Karpas-422 (cell line): Measurements from ENCODE around the gene DUS1L. TPM values are rescaled to one million over a fixed set of nuclear protein-coding genes. Genes with fewer than 3 reads are reported as not detected.
A peak's percentile ranks its signal among the peaks of the same experiment; 100 is the strongest.

Experiments used
- DNase-seq: peaks from one replicate; pipeline ENCODE4 v3.0.0-alpha.2; 2015
- H2AFZ ChIP-seq: fragments of 200-600 bp; sonication (generic); 2 replicates; pipeline ENCODE4 v1.6.1; 2014; ENCODE audit warnings: antibody characterized with exemption, low read length, mixed read lengths
- H3K27ac ChIP-seq: fragments of 200-600 bp; sonication (generic); 2 replicates; pipeline ENCODE4 v1.5.1; 2014; ENCODE audit warnings: mild to moderate bottlenecking, low read length, moderate library complexity
- H3K27me3 ChIP-seq: fragments of 200-600 bp; sonication (generic); 2 replicates; pipeline ENCODE4 v1.6.1; 2014; ENCODE audit warnings: low read length, mixed read lengths
- H3K36me3 ChIP-seq: fragments of 200-600 bp; sonication (generic); 2 replicates; pipeline ENCODE4 v1.6.1; 2014; ENCODE audit warnings: low read length, mixed read lengths; ENCODE audit not compliant: insufficient read depth
- H3K4me1 ChIP-seq: fragments of 200-600 bp; sonication (generic); 2 replicates; pipeline ENCODE4 v1.6.1; 2014; ENCODE audit warnings: mild to moderate bottlenecking, low read length, mixed read lengths
- H3K4me2 ChIP-seq: fragments of 200-600 bp; sonication (generic); 2 replicates; pipeline ENCODE4 v1.6.1; 2014; ENCODE audit warnings: low read length, low read depth, mild to moderate bottlenecking; ENCODE audit not compliant: poor library complexity, severe bottlenecking
- H3K4me3 ChIP-seq: fragments of 200-600 bp; sonication (generic); 2 replicates; pipeline ENCODE4 v1.5.1; 2014; ENCODE audit warnings: mild to moderate bottlenecking, antibody characterized with exemption, low read length, mixed read lengths
- H3K79me2 ChIP-seq: fragments of 200-600 bp; sonication (generic); 2 replicates; pipeline ENCODE4 v1.6.1; 2014; ENCODE audit warnings: mild to moderate bottlenecking, low read length, mixed read lengths
- H3K9ac ChIP-seq: fragments of 200-600 bp; sonication (generic); 2 replicates; pipeline ENCODE4 v1.6.0; 2014; ENCODE audit warnings: low read length
- H3K9me2 ChIP-seq: fragments of 200-600 bp; sonication (generic), shearing (Covaris generic); replicated peaks from 2 replicates; pipeline ENCODE4 v1.6.0; 2014; ENCODE audit warnings: mild to moderate bottlenecking, low read length, moderate library complexity; ENCODE audit not compliant: insufficient read depth
- H3K9me3 ChIP-seq: fragments of 300-700, 200-600 bp; sonication (generic); 2 replicates; pipeline ENCODE4 v1.6.1; 2014; ENCODE audit warnings: low read length, mixed read lengths
- H4K20me1 ChIP-seq: fragments of 200-600 bp; sonication (generic); 2 replicates; pipeline ENCODE4 v1.6.1; 2014; ENCODE audit warnings: mild to moderate bottlenecking, antibody characterized with exemption, low read length, low read depth; ENCODE audit not compliant: insufficient read depth
- total RNA-seq: library from RNA; depleted of rRNA; stranded (reverse); fragments of >200 nt; shearing (Covaris generic); gene quantifications from 2 replicates; pipeline ENCODE4 v1.2.3, GENCODE V29; 2014; ENCODE audit warnings: low replicate concordance

Gene DUS1L
- total RNA-seq, 1 experiment from 2014 or later = 89.6 TPM

GRCh38 chr17:82063424-82064415, 1.9 kb downstream of the DUS1L start:
- peak overlapping the region; percentile 90 for H3K4me3 ChIP-seq
- DNase-seq = no peak
- peaks cover 12% of the 10 kb centered on the region; the same call in 1 of the 2 replicates for H4K20me1 ChIP-seq
- H3K27me3 ChIP-seq = no peaks in the 10 kb centered on the region
- no peaks in the 10 kb centered on the region for H3K9me2 ChIP-seq
- H3K4me1 ChIP-seq = peaks cover 28% of the 10 kb centered on the region
- no peaks in the 10 kb centered on the region for H3K36me3 ChIP-seq
- H3K27ac ChIP-seq = no peak overlapping the region
- peaks cover 29% of the 10 kb centered on the region for H3K79me2 ChIP-seq
- H3K4me2 ChIP-seq = peak overlapping the region; percentile 94
- no peak overlapping the region for H2AFZ ChIP-seq
- H3K9ac ChIP-seq = peak overlapping the region; percentile 99
- H3K9me3 ChIP-seq = no peaks in the 10 kb centered on the region

DNA sequence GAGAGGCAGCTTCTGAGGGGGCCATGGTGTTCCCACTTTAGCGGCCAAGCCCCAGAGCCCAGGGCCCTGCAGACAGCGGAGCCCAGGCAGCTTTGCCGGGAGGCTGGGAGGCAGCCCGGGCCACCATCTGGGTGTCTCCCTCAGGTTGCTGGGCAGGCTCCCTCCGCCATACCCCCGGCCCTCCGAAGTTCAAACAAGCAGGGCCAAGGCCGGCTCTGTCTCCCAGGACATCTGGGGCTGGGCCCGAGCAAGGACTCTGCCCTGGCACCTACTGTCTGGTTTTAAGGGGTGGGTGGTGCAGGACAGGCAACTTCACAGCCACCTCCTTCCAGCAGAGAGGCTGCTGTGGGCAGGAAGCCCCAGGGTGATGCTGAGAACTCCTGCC, 2.6 kb downstream of the DUS1L start:
- Histone ChIP-seq H3K4me1 (peaks cover 30% of the 10 kb centered on the region), H2AFZ (no peak overlapping the region), H3K4me3 (no peak overlapping the region), H3K4me2 (no peak overlapping the region), H3K79me2 (peaks cover 29% of the 10 kb centered on the region), H3K27me3 (no peaks in the 10 kb centered on the region), H4K20me1 (peaks cover 12% of the 10 kb centered on the region; the same call in 1 of the 2 replicates), H3K36me3 (no peaks in the 10 kb centered on the region), H3K9me2 (no peaks in the 10 kb centered on the region), H3K9me3 (no peaks in the 10 kb centered on the region), H3K27ac (no peak overlapping the region), H3K9ac (no peak overlapping the region)
- no peak for DNase-seq

DNA sequence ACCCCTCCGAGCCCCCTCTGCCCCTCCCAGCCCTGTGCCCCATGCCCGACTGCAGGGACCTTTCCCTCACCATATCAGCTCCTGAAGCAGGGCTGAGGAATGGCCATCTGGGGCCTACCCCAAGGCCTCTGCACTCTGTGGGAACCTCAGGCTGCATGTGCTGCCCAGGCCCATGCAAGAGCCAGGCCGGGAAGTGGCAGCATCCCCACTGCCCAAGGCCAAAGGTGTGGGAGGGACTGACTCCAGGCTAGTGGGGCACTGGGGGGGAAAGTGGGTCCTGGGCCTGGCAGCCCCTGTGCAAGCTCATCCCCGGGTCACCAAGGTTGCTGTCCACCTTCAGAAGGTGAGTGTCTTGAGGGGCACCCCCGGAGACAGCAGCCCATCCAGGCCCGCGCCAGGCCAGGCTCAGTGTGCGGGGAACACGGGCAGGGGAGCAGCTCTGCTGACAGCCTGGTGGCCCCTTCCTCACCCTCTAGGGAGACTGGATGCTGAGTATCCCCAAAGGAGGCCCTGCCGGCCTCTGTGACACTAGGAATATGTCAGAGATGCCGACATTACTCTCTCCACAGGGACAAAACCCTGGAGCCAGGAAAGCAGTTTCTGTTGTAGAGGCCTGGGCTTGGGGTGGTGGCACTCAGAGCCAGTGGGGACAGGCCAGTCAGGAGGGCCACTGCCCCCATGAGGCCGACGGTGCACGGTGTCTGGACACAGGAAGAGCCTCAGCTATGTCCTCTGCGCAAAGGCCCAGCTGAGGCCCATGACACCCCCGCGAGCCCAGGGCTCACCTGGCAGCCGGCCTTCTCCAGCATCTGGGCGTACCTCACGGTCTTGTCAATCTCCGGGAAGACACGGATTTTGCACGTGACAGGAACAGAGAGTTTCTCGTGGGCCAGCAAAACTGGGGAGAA, 3.3 kb downstream of the DUS1L start:
- Histone ChIP-seq H3K27ac (no peak overlapping the region), H4K20me1 (peaks cover 12% of the 10 kb centered on the region; the same call in 1 of the 2 replicates), H3K4me2 (no peak overlapping the region), H3K27me3 (no peaks in the 10 kb centered on the region), H3K4me3 (no peak overlapping the region), H3K9me2 (no peaks in the 10 kb centered on the region), H3K36me3 (no peaks in the 10 kb centered on the region), H3K4me1 (peaks cover 30% of the 10 kb centered on the region), H3K9ac (no peak overlapping the region), H3K79me2 (peaks cover 29% of the 10 kb centered on the region), H3K9me3 (no peaks in the 10 kb centered on the region), H2AFZ (no peak overlapping the region)
- DNase-seq = no peak

DNA sequence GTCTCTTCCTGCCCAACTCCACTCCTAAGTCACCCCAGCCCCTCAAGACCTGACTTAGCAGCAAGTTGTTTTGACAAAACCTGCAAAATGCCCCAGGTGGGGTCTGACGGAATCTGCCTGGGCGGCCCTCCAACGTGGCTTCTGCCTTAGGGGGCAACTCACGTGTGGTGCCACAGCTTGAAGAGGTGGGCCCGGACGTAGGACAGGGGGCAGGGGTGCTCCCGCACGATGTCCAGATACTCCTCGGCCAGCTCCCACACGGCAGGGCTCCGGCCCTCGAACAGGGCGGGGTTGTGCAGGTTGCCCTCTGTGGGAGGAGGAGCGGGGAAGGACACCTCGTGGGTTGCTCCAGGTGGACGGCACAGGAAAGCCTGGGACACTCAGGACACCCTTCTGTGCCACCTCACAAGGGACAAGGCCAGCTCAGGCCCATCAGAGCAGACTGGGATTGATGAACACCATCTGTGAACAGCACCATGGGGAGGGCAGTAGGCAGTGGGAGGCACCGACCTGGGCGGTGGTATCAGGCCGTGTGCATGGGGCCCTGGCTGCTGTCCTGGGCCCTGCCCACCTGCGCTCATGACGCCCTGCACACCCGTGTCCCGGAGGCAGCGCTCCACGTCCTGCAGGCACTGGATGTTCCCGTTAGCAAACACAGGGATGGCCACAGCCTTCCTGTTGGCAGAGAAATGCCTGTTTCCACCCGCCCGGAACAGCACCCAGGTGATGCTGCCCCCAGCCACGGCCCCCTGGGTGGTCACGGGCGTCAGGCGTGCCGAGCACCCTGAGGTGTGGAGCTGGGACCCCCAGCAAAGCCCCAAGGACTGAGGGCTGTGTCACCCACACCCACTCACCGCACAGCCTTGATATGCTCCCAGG, 4.3 kb downstream of the DUS1L start:
- Histone ChIP-seq H3K79me2 (peaks cover 28% of the 10 kb centered on the region), H3K36me3 (no peaks in the 10 kb centered on the region), H4K20me1 (peaks cover 12% of the 10 kb centered on the region; the same call in 1 of the 2 replicates), H2AFZ (no peak overlapping the region), H3K27me3 (no peaks in the 10 kb centered on the region), H3K4me1 (peaks cover 26% of the 10 kb centered on the region), H3K9ac (no peak overlapping the region), H3K9me2 (no peaks in the 10 kb centered on the region), H3K9me3 (no peaks in the 10 kb centered on the region), H3K4me2 (no peak overlapping the region), H3K27ac (no peak overlapping the region), H3K4me3 (no peak overlapping the region)
- DNase-seq = no peak

DNA sequence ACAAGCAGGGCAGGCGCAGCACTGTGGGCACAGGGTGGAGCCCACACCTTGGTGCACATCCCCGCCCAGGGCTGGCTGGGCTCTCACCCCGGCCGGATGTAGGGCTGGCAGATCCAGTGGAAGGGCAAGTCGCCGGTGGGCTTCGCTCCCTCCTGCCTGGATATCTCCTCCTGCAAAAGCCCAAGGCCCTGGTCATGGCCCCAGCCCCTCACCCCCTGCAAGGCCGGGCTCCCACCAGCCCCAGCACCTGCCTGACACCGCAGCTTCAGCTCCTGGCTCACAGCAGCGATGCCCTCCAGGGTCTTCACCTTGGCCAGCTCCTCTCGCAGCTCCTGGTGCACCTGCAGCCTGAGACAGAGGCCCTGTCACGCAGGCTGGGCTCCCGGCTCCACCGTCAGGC, 5.0 kb downstream of the DUS1L start:
- DNase-seq = no peak
- Histone ChIP-seq H3K4me3 (no peak overlapping the region), H3K36me3 (no peaks in the 10 kb centered on the region), H3K27ac (no peak overlapping the region), H3K4me2 (no peak overlapping the region), H3K9me2 (no peaks in the 10 kb centered on the region), H3K27me3 (no peaks in the 10 kb centered on the region), H4K20me1 (peaks cover 16% of the 10 kb centered on the region; the same call in 1 of the 2 replicates), H3K9me3 (no peaks in the 10 kb centered on the region), H3K9ac (no peak overlapping the region), H3K4me1 (peaks cover 23% of the 10 kb centered on the region), H3K79me2 (peaks cover 23% of the 10 kb centered on the region), H2AFZ (no peak overlapping the region)

GRCh38 chr17:82060001-82060380, 5.6 kb downstream of the DUS1L start:
- Histone ChIP-seq H3K9me2 (no peaks in the 10 kb centered on the region), H2AFZ (no peak overlapping the region), H3K9ac (no peak overlapping the region), H3K79me2 (peaks cover 18% of the 10 kb centered on the region), H3K4me1 (peaks cover 23% of the 10 kb centered on the region), H3K27ac (no peak overlapping the region), H3K27me3 (no peaks in the 10 kb centered on the region), H3K4me3 (no peak overlapping the region), H3K36me3 (no peaks in the 10 kb centered on the region), H4K20me1 (peaks cover 16% of the 10 kb centered on the region; the same call in 1 of the 2 replicates), H3K9me3 (no peaks in the 10 kb centered on the region), H3K4me2 (no peak overlapping the region)
- DNase-seq = no peak

DNA sequence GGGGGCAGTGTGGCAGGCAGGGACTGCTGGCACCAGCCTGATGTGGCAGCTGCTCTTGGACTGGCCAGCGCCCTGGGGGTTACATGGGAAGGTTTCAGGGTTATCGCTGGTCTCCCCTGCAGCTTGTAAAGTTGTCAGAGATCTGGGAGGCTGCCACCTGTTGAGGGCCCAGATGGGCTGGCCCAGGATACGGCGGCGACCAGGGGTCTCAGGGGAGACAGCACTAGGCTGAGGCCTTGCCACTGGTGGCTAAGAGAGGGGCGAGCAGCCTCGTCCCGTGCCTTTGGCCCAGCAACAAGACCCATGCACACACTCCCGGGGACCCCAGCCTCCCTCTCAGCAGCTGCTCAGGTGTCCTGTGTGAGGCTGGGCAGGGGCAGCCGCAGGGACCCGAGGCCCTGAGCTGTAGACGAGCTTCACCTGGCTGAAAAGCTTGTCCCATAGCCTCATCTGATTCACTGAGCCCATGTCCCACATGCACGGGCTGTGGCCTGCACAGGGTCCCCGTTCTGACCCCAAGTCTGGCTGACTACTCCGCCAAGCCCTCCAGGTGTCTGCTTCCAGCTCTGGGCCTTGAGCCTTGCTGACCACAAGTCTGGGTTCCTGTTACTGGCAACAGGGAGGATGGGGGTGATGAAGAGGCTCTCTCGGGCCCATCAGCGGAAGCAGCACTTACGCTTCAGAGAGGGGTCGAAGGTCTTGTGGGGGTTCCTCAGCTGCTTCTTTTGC, 6.2 kb downstream of the DUS1L start:
- Histone ChIP-seq H3K9ac (no peak overlapping the region), H3K9me2 (no peaks in the 10 kb centered on the region), H3K27ac (no peak overlapping the region), H4K20me1 (0 out of 2 replicates have a peak, but pooled peaks cover 11% of the 10 kb centered on the region), H3K27me3 (no peaks in the 10 kb centered on the region), H3K4me3 (no peak overlapping the region), H3K4me1 (peaks cover 18% of the 10 kb centered on the region), H3K9me3 (no peaks in the 10 kb centered on the region), H3K4me2 (no peak overlapping the region), H3K79me2 (peaks cover 13% of the 10 kb centered on the region), H3K36me3 (no peaks in the 10 kb centered on the region), H2AFZ (no peak overlapping the region)
- DNase-seq = no peak
